Colonic mucosa (tissue), 4 donors: ENCODE measurements around the gene PRKAG3. TPM values are rescaled to one million over a fixed set of nuclear protein-coding genes. Genes with fewer than 3 reads are reported as not detected.

Experiments
- DNase-seq: peaks from one replicate; pipeline ENCODE4 v3.0.0-alpha.2; 2020
- H3K27ac ChIP-seq: fragments of 200-600 bp; one replicate; pipeline ENCODE4 v1.8.0; 2021
- H3K27me3 ChIP-seq: fragments of 200-600 bp; one replicate; pipeline ENCODE4 v1.8.0; 2021
- H3K36me3 ChIP-seq: fragments of 200-600 bp; one replicate; pipeline ENCODE4 v1.8.0; 2021
- H3K4me1 ChIP-seq: fragments of 200-600 bp; one replicate; pipeline ENCODE4 v1.8.0; 2021; ENCODE audit warnings: mild to moderate bottlenecking
- H3K4me3 ChIP-seq: fragments of 200-600 bp; one replicate; pipeline ENCODE4 v1.8.0; 2021
- H3K9ac ChIP-seq, 2 donors: one replicate each; pipeline ENCODE4 v1.7.0; 2013; ENCODE audit warnings: control low read depth in 2 of 2, low read depth in 2 of 2, low read length in 2 of 2
- H3K9me3 ChIP-seq: fragments of 200-600 bp; one replicate; pipeline ENCODE4 v1.8.0; 2021
- CTCF ChIP-seq: fragments of 200-600 bp; IDR thresholded peaks from one replicate; pipeline ENCODE4 v1.8.0; 2022; ENCODE audit warnings: antibody characterized with exemption, mild to moderate bottlenecking
- intact Hi-C: fragments of 100-400 bp; cut with DNase I; formaldehyde crosslinking; loops from one replicate; pipeline ENCODE4 v1.14.1; 2022
- total RNA-seq, 2 donors: library from RNA; stranded (reverse); fragmentation: NEBNext Ultra II Directional in 1 of 2; extraction: Animal tissue kit (Norgen Biotek cat#: 25700) in 1 of 2; gene quantifications; one replicate each; pipeline ENCODE4 v1.2.1, GENCODE V29; 2021
- donor health status: healthy.
- donor health status: DM: no; HTN: no; CAD: no.
- donor health status: DM: no; HTN: no; CAD: no.

PRKAG3 gene
- total RNA-seq, 2 donors from 2014 or later = not detected

GRCh38 chr2:218833023-218833609, 1.5 kb upstream of the PRKAG3 start:
- Histone ChIP-seq H3K9ac (no peak overlapping the region), H3K27me3 (no peaks in the 10 kb centered on the region), H3K4me1 (no peaks in the 10 kb centered on the region), H3K9me3 (no peaks in the 10 kb centered on the region), H3K4me3 (no peak overlapping the region), H3K27ac (no peak overlapping the region), H3K36me3 (no peaks in the 10 kb centered on the region)
- no peak for DNase-seq
- TF ChIP-seq CTCF = no peak
- intact Hi-C loops = no loop called here

DNA sequence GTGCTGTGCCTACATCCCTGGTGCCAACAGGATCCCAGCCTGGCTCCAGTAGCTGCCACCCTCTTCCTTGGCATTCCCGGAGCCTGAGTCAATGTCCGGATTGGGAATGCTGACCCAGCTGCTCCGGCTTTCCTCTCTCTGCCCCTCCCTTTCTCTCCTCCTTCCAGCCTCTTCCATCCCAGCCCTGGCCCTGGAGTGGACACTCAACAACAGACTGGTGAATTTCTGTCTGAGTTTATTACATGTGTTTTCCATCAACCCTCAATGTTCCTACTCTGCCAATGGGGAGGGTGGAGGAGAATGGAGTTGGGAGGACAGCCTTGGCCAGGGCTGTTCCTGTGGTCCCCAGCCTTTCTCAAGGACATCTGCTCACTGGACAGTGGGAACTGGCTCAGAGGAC, 917 bp upstream of the PRKAG3 start:
- Histone ChIP-seq H3K9ac (no peak overlapping the region), H3K27ac (no peak overlapping the region), H3K9me3 (no peaks in the 10 kb centered on the region), H3K4me3 (no peak overlapping the region), H3K27me3 (no peaks in the 10 kb centered on the region), H3K4me1 (no peaks in the 10 kb centered on the region), H3K36me3 (no peaks in the 10 kb centered on the region)
- TF ChIP-seq CTCF = no peak
- no peak for DNase-seq
- intact Hi-C loops = no loop called here

DNA sequence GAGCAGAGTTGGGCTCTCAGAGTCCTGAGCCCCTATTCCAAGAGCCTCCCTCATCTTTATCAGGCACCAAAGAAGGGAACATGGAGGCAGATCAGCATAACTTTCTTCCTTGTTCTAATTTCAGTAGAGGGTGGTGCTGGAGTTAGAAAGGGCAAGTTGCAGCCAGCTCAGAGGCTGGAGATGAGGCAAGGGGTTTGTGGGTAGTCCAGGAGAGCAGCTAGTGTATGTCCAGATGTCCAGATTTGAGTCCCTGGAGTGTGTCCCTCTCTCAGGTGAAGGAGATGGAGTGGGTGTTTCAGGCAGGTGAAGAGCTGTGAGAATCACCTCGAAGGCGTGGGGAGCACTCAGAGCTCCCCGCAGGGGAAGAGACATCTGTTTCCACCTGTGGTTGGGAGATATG, 478 bp upstream of the PRKAG3 start:
- intact Hi-C loops = no loop called here
- H3K9ac ChIP-seq = no peak overlapping the region
- H3K27me3 ChIP-seq = no peaks in the 10 kb centered on the region

DNA sequence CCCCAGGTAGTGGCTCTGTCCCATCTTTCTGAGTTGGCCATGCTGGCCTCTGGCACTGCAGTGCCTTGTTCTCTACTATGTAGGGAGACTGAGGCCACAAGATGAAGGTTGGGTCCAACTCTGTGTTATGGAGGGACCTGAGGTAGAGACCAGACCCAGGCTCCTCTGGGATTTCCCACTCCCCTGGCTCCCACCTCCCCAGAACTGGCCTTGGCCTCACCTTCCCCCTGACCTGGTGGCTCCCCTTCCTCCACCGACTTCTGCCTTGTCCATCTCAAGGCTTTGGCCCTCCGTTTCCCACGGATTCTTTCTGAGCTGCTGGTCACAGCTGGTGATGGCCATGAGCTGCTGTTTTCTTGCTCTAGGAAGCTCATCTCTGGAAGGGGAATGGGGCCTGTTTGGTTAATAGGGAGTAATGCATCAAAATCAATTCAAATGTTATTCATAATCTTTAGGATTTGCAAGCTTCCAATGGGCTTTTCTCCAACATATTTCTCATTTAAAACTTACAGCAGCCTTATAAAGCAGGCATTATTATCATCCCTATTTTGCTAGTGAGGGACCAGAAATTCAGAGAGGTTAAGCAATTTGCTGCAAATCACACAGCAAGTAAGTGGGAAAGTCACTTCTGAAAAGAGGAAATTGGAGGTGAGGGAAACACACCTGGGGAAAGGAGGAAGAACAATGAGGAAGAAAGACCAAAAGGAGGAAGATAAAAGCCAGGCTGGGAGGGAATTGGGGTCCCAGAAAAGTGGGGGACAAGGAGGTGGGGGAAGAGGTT, 887 bp downstream of the PRKAG3 start:
- DNase-seq = no peak
- H3K4me1 ChIP-seq = no peaks in the 10 kb centered on the region
- no peak overlapping the region for H3K27ac ChIP-seq
- H3K9ac ChIP-seq = no peak overlapping the region
- intact Hi-C loops = no loop called here
- H3K36me3 ChIP-seq = no peaks in the 10 kb centered on the region
- H3K27me3 ChIP-seq = no peaks in the 10 kb centered on the region
- no peak overlapping the region for H3K4me3 ChIP-seq
- H3K9me3 ChIP-seq = no peaks in the 10 kb centered on the region
- no peak for TF ChIP-seq CTCF

More for the DNA sequence above, 478 bp upstream of the PRKAG3 start:
- no peak overlapping the region for H3K4me3 ChIP-seq
- DNase-seq = no peak
- TF ChIP-seq CTCF = no peak
- no peak overlapping the region for H3K27ac ChIP-seq
- H3K36me3 ChIP-seq = no peaks in the 10 kb centered on the region
- H3K4me1 ChIP-seq = no peaks in the 10 kb centered on the region
- no peaks in the 10 kb centered on the region for H3K9me3 ChIP-seq

DNA sequence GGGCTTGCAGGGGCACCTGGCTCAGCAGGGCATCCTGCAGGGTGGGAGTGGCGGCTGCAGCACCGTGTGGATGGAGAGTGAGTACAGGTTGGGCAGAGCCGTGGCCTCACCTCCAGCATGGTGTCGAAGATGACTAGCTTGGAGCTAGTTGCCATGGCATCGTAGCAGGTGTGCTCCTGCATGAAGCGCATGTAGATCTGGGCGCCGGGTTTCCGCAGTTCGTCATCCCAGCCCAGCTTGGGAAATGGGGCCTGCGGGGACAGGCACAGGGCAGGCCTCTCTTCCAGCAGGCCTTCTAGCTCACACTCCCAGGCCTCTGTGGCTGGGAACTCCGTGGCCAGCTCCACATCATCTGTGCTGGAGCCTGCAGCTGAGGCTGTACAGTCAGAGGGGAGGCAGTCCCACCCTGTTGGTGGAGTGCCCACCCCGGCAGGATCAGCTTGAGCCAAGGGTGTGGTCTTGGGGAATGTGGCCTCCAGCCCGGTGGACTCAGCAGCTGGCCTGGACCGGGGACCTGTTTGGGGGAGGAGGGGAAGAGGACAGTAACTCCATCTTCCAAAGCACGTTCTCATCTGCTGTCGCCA, 1.6 kb downstream of the PRKAG3 start:
- intact Hi-C loops = no loop called here

More for the DNA sequence above, 1.6 kb downstream of the PRKAG3 start:
- H3K27me3 ChIP-seq = no peaks in the 10 kb centered on the region
- H3K9ac ChIP-seq = no peak overlapping the region
- H3K36me3 ChIP-seq = no peaks in the 10 kb centered on the region
- H3K27ac ChIP-seq = no peak overlapping the region
- no peak for TF ChIP-seq CTCF
- no peak overlapping the region for H3K4me3 ChIP-seq
- no peak for DNase-seq
- H3K4me1 ChIP-seq = no peaks in the 10 kb centered on the region
- H3K9me3 ChIP-seq = no peaks in the 10 kb centered on the region
